NT2/D1 (cell line): ENCODE measurements around the gene POSTN.

Source experiments
- SUZ12 ChIP-seq: IDR thresholded peaks from 2 replicates; pipeline ENCODE4 v1.6.1; 2011; ENCODE audit not compliant: insufficient read length, insufficient read depth; ENCODE audit errors: extremely low read depth
- YY1 ChIP-seq: IDR thresholded peaks from 2 replicates; pipeline ENCODE4 v1.6.1; 2011; ENCODE audit not compliant: insufficient read length, insufficient read depth
- ZNF274 ChIP-seq: IDR thresholded peaks from 2 replicates; pipeline ENCODE4 v1.6.1; 2011; ENCODE audit warnings: mild to moderate bottlenecking, low read depth, low read length

GRCh38 chr13:37621811-37622361 is 23.3 kb upstream of the POSTN start:
- no peak for TF ChIP-seq ZNF274
- no peak for TF ChIP-seq YY1
- no peak for TF ChIP-seq SUZ12
